Activated naive CD4-positive, alpha-beta T cell treated with anti-CD3 and anti-CD28 coated beads for 36 hours (primary cell): Measurements from ENCODE around the gene RGS6. TPM values are rescaled to one million over a fixed set of nuclear protein-coding genes. Genes with fewer than 3 reads are reported as not detected.

ENCODE experiments used
- CTCF ChIA-PET: fragments of 350-600 bp; sonication (Branson Sonifier 250); formaldehyde crosslinking; loops from one replicate; lab custom pipeline; 2021; ENCODE audit warnings: antibody characterized with exemption; lab: Charles Lee
- DNase-seq: peaks from one replicate; pipeline ENCODE4 v3.0.0-alpha.2; 2020
- H3K27ac Mint-ChIP-seq: one replicate; pipeline ENCODE4 v1.8.0; 2021; ENCODE audit warnings: mild to moderate bottlenecking, mixed read lengths
- H3K27me3 Mint-ChIP-seq: one replicate; pipeline ENCODE4 v1.8.0; 2021; ENCODE audit warnings: low read depth, mixed read lengths
- H3K36me3 Mint-ChIP-seq: one replicate; pipeline ENCODE4 v1.8.0; 2021; ENCODE audit warnings: low read depth, mixed read lengths
- H3K4me1 Mint-ChIP-seq: one replicate; pipeline ENCODE4 v1.8.0; 2021; ENCODE audit warnings: low read depth, mixed read lengths
- H3K4me3 Mint-ChIP-seq: one replicate; pipeline ENCODE4 v1.8.0; 2021; ENCODE audit warnings: mild to moderate bottlenecking, moderate library complexity, mixed read lengths
- H3K9me3 Mint-ChIP-seq: one replicate; pipeline ENCODE4 v1.8.0; 2021; ENCODE audit warnings: mixed read lengths
- intact Hi-C: fragments of 100-400 bp; cut with micrococcal nuclease; formaldehyde crosslinking; loops from one replicate; pipeline ENCODE4 v1.15.1; 2023
- total RNA-seq, 2 experiments: library from RNA; stranded (reverse); gene quantifications; one replicate each; pipeline ENCODE4 v1.2.3, GENCODE V29; 2021

Gene RGS6
- total RNA-seq, 2 experiments from 2014 or later = not detected

GRCh38 chr14:72557671-72558070 lies 625.4 kb downstream of the RGS6 start:
- H3K27me3 Mint-ChIP-seq = no peaks in the 10 kb centered on the region

GRCh38 chr14:72558721-72559120 lies 626.5 kb downstream of the RGS6 start:
- no peaks in the 10 kb centered on the region for H3K9me3 Mint-ChIP-seq
- intact Hi-C loops = no loop called here
- no peaks in the 10 kb centered on the region for H3K27me3 Mint-ChIP-seq
- no peaks in the 10 kb centered on the region for H3K4me1 Mint-ChIP-seq
- H3K4me3 Mint-ChIP-seq = no peak overlapping the region
- H3K36me3 Mint-ChIP-seq = no peaks in the 10 kb centered on the region
- H3K27ac Mint-ChIP-seq = no peak overlapping the region
- CTCF ChIA-PET = interaction anchor here (0.8 kb wide), 1 partner anchor 42 kb away, joined by 6 read pairs; no protein-coding TSS in a partner anchor
- no peak for DNase-seq

More at GRCh38 chr14:72557671-72558070, 625.4 kb downstream of the RGS6 start:
- intact Hi-C loops = no loop called here
- no peaks in the 10 kb centered on the region for H3K9me3 Mint-ChIP-seq
- no peaks in the 10 kb centered on the region for H3K36me3 Mint-ChIP-seq
- CTCF ChIA-PET = no interaction called here
- H3K27ac Mint-ChIP-seq = no peak overlapping the region
- no peaks in the 10 kb centered on the region for H3K4me1 Mint-ChIP-seq
- DNase-seq = no peak
- no peak overlapping the region for H3K4me3 Mint-ChIP-seq

- Mint-ChIP-seq H3K4me3 (no peak overlapping the region), H3K4me1 (no peaks in the 10 kb centered on the region), H3K27me3 (no peaks in the 10 kb centered on the region), H3K36me3 (no peaks in the 10 kb centered on the region), H3K27ac (no peak overlapping the region), H3K9me3 (no peaks in the 10 kb centered on the region)
- DNase-seq = no peak
- CTCF ChIA-PET = interaction anchor here (0.8 kb wide), 1 partner anchor 42 kb away, joined by 6 read pairs; no protein-coding TSS in a partner anchor
- intact Hi-C loops = no loop called here
Observed at GRCh38 chr14:72559202-72559601, 627.0 kb downstream of the RGS6 start.

DNA sequence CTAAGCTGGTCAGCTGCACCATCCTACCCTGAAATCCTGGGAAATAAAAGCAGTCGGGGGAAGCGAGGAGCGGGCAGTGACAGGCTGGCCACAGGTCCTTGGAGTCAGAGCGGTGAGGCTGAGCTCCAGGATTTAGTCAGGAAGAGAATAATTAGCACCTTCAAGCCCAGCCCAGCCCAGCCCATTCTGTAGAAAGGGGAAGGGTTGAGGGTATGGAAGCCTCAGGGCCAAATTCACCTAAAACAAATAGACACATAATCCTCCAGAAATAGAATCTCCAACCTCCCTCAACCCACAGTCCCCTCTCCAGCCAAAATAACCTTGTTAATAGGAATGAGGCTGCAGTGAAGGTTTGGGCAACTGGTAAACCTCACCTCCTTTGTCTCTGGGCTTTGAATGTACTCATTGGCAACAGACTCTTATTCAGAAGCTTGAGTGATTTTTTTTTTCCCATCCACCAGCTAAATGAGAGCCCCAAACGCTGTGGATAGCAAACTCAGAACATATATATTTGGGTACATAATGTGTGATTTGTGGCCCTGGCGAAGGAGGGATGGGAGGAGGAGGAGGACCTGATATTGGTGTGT lies 627.5 kb downstream of the RGS6 start:
- no peak for DNase-seq
- Mint-ChIP-seq H3K4me3 (no peak overlapping the region), H3K27me3 (no peaks in the 10 kb centered on the region), H3K36me3 (no peaks in the 10 kb centered on the region), H3K27ac (no peak overlapping the region), H3K4me1 (no peaks in the 10 kb centered on the region), H3K9me3 (no peaks in the 10 kb centered on the region)
- intact Hi-C loops = no loop called here
- CTCF ChIA-PET = no interaction called here

GRCh38 chr14:72560331-72560730 lies 628.1 kb downstream of the RGS6 start:
- no peaks in the 10 kb centered on the region for H3K9me3 Mint-ChIP-seq
- no peaks in the 10 kb centered on the region for H3K4me1 Mint-ChIP-seq
- DNase-seq = no peak
- no peak overlapping the region for H3K4me3 Mint-ChIP-seq
- CTCF ChIA-PET = no interaction called here
- no peak overlapping the region for H3K27ac Mint-ChIP-seq
- H3K36me3 Mint-ChIP-seq = no peaks in the 10 kb centered on the region
- intact Hi-C loops = no loop called here
- H3K27me3 Mint-ChIP-seq = no peaks in the 10 kb centered on the region

DNA sequence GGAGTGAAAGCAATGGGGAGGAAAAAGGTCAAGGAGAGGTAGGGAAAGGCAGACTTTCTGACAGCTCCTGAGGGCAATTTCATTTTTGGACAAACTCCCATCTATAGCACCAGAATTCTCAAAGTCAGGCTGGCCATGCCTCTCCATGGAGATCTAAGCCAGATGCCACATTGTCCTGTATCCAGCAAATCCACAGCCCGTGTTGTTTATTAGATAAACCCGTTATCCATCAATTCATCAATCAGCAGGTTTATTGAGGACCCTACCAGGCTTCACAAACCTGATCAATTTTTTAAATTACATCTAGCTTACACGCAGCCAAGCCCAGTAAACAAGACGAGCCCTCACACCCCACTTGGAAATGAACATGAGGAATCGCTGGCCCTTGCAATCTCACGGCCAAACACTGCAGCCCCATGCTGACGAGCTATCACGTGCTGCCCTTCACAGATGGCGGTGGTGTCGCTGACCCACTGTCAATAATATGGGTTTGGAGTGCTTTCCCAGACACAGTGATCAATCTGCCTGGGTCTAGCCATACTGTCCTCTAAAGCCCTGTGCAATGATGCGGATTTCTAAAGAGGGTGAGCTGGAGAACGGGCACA lies 628.8 kb downstream of the RGS6 start:
- intact Hi-C loops = no loop called here
- DNase-seq = no peak
- H3K9me3 Mint-ChIP-seq = no peaks in the 10 kb centered on the region
- no peaks in the 10 kb centered on the region for H3K4me1 Mint-ChIP-seq
- CTCF ChIA-PET = interaction anchor here (0.5 kb wide), 1 partner anchor 343 kb away, joined by 3 read pairs; no protein-coding TSS in a partner anchor
- H3K27ac Mint-ChIP-seq = no peak overlapping the region
- no peaks in the 10 kb centered on the region for H3K36me3 Mint-ChIP-seq
- H3K27me3 Mint-ChIP-seq = no peaks in the 10 kb centered on the region
- H3K4me3 Mint-ChIP-seq = no peak overlapping the region

- H3K9me3 Mint-ChIP-seq = no peaks in the 10 kb centered on the region
- CTCF ChIA-PET = no interaction called here
Observed at GRCh38 chr14:72562300-72562699, 630.1 kb downstream of the RGS6 start.

DNA sequence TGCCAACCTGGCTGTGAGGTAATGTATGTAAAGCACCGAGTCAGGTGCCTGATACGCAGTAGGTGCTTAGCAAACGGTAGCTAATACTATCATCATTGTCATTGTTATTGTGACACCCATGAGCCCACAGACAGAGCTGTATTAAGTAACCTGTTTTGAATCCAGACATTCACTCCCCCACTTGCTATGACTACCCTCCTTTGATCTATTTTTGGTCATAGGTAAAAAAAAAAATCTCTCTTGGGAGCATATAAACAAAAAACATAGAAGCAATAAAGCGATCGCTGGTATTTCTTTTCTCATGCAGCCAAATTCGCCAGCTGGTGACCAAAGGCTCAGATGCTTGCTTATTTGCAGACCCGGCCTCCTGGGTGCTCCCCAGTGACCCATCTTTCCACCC lies 631.4 kb downstream of the RGS6 start:
- Mint-ChIP-seq H3K27me3 (no peaks in the 10 kb centered on the region), H3K4me3 (no peak overlapping the region), H3K4me1 (no peaks in the 10 kb centered on the region), H3K27ac (no peak overlapping the region), H3K36me3 (no peaks in the 10 kb centered on the region), H3K9me3 (no peaks in the 10 kb centered on the region)
- intact Hi-C loops = no loop called here
- CTCF ChIA-PET = no interaction called here
- no peak for DNase-seq

More at GRCh38 chr14:72562300-72562699, 630.1 kb downstream of the RGS6 start:
- H3K4me3 Mint-ChIP-seq = no peak overlapping the region
- no peak overlapping the region for H3K27ac Mint-ChIP-seq
- intact Hi-C loops = no loop called here
- DNase-seq = no peak
- no peaks in the 10 kb centered on the region for H3K36me3 Mint-ChIP-seq
- no peaks in the 10 kb centered on the region for H3K4me1 Mint-ChIP-seq
- H3K27me3 Mint-ChIP-seq = no peaks in the 10 kb centered on the region

GRCh38 chr14:72565149-72565559 lies 632.9 kb downstream of the RGS6 start:
- H3K4me3 Mint-ChIP-seq = no peak overlapping the region
- intact Hi-C loops = no loop called here
- no peaks in the 10 kb centered on the region for H3K27me3 Mint-ChIP-seq
- CTCF ChIA-PET = interaction anchor here (0.5 kb wide), 1 partner anchor 321 kb away, joined by 3 read pairs; no protein-coding TSS in a partner anchor
- no peaks in the 10 kb centered on the region for H3K9me3 Mint-ChIP-seq
- H3K27ac Mint-ChIP-seq = no peak overlapping the region
- no peaks in the 10 kb centered on the region for H3K36me3 Mint-ChIP-seq
- no peaks in the 10 kb centered on the region for H3K4me1 Mint-ChIP-seq
- DNase-seq = no peak

- no peaks in the 10 kb centered on the region for H3K27me3 Mint-ChIP-seq
- H3K36me3 Mint-ChIP-seq = no peaks in the 10 kb centered on the region
- no peak for DNase-seq
- intact Hi-C loops = no loop called here
- H3K27ac Mint-ChIP-seq = no peak overlapping the region
- CTCF ChIA-PET = no interaction called here
- H3K4me3 Mint-ChIP-seq = no peak overlapping the region
- H3K4me1 Mint-ChIP-seq = no peaks in the 10 kb centered on the region
- H3K9me3 Mint-ChIP-seq = no peaks in the 10 kb centered on the region
Observed at GRCh38 chr14:72565917-72566316, 633.7 kb downstream of the RGS6 start.

DNA sequence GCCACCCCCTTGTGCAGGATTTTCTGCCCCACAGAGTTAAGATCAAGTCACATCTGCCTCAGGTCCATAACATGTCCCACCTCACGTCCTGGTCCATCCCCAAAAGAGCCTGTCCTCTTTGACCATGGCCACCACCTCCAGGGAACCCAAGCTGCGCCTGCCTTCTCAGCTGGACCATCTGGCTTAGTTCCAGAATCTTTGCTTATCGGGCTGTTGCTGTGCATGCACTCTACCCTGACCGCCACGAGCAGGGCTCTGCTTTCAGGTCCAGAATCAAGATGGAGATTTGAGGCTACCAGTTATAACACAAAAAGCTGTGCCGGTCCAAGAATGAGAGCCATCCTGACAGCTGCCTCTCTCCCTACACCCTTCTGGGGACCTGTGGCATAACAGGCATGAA lies 635.0 kb downstream of the RGS6 start:
- H3K36me3 Mint-ChIP-seq = no peaks in the 10 kb centered on the region
- H3K4me1 Mint-ChIP-seq = no peaks in the 10 kb centered on the region
- peaks cover 2% of the 10 kb centered on the region for H3K9me3 Mint-ChIP-seq
- CTCF ChIA-PET = no interaction called here
- intact Hi-C loops = no loop called here
- no peak overlapping the region for H3K4me3 Mint-ChIP-seq
- no peak for DNase-seq
- no peaks in the 10 kb centered on the region for H3K27me3 Mint-ChIP-seq
- H3K27ac Mint-ChIP-seq = no peak overlapping the region

DNA sequence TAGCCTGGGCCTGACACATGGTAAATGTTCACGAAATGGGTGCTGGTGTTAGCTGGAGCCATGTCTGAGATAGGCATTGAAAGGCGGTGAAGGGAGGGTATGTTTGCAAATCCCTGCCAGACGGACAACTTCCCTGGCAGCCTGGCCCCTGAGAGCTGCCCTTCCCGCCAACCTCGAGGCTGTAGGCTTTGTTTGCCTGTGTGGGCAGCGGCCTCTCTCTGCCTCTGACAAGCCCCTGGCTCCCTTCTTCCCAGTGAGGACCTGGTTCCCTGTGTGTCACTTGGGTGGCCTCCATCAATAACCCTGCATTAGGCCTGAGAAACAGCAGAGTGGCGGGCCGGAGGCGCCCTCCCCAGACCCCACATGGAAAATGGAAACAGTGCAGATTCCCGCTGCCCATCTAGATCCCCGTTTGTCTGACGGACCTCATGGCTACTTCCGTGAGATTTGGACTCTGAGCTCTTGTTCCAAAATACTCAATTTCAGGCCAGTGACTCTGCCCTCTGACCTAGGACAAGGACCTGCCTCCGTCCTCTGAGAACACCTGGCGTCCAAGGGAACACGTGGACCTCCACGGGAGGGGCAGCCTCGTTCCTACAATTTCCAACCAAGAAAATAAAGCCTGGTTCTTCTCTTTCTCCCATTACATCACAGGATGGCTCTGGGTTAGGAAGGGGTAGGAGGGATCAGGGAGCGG lies 636.2 kb downstream of the RGS6 start:
- Mint-ChIP-seq H3K4me3 (no peak overlapping the region), H3K36me3 (no peaks in the 10 kb centered on the region), H3K27ac (no peak overlapping the region), H3K9me3 (peaks cover 2% of the 10 kb centered on the region), H3K4me1 (no peaks in the 10 kb centered on the region), H3K27me3 (no peaks in the 10 kb centered on the region)
- CTCF ChIA-PET = no interaction called here
- DNase-seq = no peak
- intact Hi-C loops = no loop called here
